Endothelial cell of hepatic sinusoid (primary cell): ENCODE data around the gene MYH15.

Experiments
- in situ Hi-C: cut with HindIII; loops from 2 replicates; pipeline ENCODE4 v1.10.0; 2017; ENCODE audit warnings: low sequenced_read_pairs

The MYH15 gene

DNA sequence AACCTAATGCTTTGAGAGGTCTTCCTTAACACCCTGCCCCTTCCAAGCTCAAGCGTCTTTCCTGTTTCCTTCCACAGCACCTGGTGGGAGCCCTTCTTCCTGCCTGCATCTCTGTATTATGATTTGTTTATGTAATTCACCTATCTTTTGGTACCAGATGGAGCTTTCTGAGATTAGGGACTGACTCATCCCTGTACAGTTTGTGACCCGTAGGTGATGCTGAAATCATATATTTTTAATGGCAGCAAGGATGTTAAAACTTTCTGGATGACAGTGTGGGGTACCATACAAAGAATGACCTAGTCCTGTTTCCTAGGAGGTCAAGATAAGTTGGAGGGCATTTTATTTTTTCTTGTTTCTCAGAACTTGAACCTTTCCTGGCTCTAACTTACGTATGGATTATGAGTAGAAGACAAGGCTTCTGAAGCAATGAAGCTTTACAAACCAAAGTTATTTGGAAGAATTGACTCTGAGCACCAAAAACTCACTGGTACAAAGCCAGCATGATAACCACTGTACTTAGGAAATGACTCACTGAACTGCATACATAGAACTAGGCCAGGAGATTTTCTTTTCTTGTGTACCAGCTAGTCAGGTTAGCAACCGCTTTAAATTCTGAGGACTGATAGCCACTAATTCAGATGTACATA is 167.4 kb downstream of the MYH15 start:
- in situ Hi-C loops: no loop called here

DNA sequence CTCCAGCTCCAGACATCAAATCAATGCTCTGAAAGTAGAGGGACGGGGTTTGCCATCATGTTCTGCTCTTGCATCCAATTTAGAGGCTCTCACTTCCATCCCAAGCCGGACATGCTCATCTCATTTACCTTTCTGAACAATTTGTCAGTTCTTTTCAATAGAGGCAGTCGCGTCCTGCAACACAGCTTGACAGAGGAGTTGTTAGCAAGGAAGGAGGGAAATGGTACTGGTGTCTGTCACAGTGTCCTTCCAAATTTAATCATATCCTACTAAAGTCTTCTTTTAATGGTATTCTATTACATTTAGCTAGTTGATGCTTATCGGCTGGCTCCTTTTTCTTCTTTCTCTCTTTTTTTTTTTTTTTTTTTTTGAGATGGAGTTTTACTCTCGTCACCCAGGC is 168.5 kb downstream of the MYH15 start:
- in situ Hi-C loops: no loop called here

DNA sequence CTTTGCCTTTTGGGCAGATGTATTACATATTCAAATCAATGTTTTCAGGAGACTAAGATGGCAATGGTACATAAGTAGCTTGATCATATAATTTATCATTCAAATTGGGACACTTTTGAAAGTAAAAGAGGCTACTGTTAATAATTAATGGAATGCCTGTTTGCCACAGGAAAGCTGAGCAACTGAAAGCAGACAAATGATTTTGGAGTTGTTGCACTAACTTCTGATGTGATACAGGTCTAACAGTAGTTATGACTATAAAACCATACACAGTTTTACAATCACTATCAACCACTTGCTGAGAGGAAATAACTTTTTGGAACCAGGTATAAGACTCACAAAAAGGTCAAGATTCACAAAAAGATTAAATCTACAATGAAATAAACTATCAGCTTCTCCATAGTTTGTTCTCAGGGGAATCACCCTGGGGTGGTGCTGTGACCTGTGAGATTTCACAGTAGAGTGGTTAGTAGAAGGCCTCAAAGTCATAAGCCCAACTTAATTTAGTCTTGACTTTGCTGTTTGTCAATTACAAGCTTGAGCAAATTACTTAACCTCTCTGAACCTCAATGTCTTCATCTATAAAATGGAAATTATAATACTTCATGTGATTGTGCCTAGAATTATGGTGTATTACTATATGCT is 171.4 kb downstream of the MYH15 start:
- in situ Hi-C loops: no loop called here

DNA sequence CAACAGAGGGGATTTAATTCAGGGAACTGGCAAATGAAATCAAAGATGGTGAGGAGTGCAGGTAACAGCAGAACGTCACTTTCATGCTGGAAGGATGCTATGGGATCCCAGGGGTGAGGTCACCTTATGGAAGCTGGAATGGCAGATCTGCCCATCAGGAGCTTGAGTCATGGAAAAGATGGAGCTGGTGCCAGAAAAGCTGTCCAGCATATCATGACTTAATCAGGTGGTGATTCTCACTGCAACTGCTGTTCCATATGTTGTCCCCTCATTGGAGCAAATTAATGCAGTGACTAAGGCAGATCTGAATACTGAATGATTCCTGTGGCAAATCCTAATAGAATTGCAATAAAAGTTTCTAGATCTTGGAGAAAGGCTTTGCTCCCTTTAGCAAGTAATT is 175.7 kb downstream of the MYH15 start:
- in situ Hi-C loops: no loop called here

DNA sequence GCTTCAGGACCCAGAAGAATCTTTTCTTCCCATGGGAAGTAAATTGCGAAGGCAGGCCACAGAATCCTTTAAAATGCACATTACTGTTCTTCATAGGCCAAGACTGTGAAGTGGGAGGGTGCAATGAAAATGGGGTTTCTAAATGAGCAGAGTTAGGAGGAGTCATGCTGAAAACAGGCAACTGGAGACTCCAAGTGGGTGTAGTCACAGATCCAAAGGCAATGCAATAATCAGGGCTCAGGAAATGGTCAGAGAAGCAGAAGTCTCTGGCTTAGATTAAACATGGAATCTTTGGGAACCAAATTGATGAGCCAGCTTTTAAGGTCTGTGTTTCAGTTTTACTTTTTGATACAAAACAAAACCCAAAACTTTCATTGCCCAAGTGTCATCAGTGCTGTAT is 176.4 kb downstream of the MYH15 start:
- in situ Hi-C loops: no loop called here

DNA sequence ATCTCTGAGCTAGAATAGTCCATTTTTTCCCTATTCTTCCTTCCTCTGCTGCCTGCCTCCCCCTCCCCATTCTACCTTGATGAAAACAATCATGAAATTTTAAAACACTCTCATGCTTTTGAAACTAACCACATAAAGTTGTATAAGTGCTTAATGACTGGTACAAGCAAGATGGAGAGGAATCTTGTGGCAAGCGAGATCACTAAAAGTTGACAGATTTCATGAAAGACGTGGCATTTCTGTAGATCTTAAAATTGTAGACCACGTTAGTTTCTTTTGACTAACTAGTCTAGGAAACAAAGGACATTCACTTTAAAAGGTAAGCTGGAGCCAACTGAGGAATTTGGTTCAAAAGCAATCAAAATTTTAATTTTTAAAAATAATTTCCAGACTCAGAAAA is 178.6 kb downstream of the MYH15 start:
- in situ Hi-C loops: no loop called here
